Gastrocnemius medialis (tissue), 4 donors: ENCODE measurements around the gene ORMDL2. TPM values are rescaled to one million over a fixed set of nuclear protein-coding genes. Genes with fewer than 3 reads are reported as not detected.

Experiments used
- ATAC-seq, 2 donors: fragments of 150-250 bp; one replicate each; pipeline ENCODE4 v1.9.1; 2016
- DNase-seq, 2 donors: peaks; one replicate each; pipeline ENCODE4 v3.0.0-alpha.2; 2019
- H3K27ac ChIP-seq, 4 donors: fragments of 200-600 bp; sonication (generic); 1 replicate in 1 of 4; 2 replicates in 3 of 4; pipeline ENCODE4 v1.5.1; 2016 to 2018; ENCODE audit warnings: mild to moderate bottlenecking in 2 of 4, moderate library complexity in 1 of 4
- H3K27me3 ChIP-seq, 3 donors: fragments of 200-600 bp; sonication (generic) in 2 of 3; 1 replicate in 1 of 3; 2 replicates in 2 of 3; pipeline versions ENCODE4 v1.5.1 to v1.6.0; 2016 to 2019; ENCODE audit warnings: mild to moderate bottlenecking in 1 of 3, moderate library complexity in 1 of 3
- H3K36me3 ChIP-seq, 2 donors: fragments of 200-600 bp; sonication (generic) in 1 of 2; one replicate each; pipeline ENCODE4 v1.5.1; 2017 to 2018
- H3K4me1 ChIP-seq, 2 donors: fragments of 200-600 bp; sonication (generic) in 1 of 2; one replicate each; pipeline ENCODE4 v1.5.1; 2016 to 2017; ENCODE audit warnings: mild to moderate bottlenecking in 2 of 2
- H3K4me3 ChIP-seq, 4 donors: fragments of 200-600 bp; sonication (generic) in 3 of 4; 1 replicate in 1 of 4; 2 replicates in 3 of 4; pipeline ENCODE4 v1.5.1; 2016 to 2019; ENCODE audit warnings: mild to moderate bottlenecking in 2 of 4
- H3K9me3 ChIP-seq, 3 donors: fragments of 200-600 bp; sonication (generic) in 2 of 3; 1 replicate in 1 of 3; 2 replicates in 2 of 3; pipeline ENCODE4 v1.5.1; 2016 to 2019
- POLR2A ChIP-seq, 2 donors: fragments of 450-650 bp; IDR thresholded peaks; one replicate each; pipeline ENCODE4 v1.6.1; 2017; ENCODE audit warnings: antibody characterized with exemption in 2 of 2, mild to moderate bottlenecking in 2 of 2, moderate library complexity in 2 of 2
- in situ Hi-C, 4 donors: fragments of 200-750 bp; cut with MboI; loops; one replicate each; pipeline versions ENCODE4 v1.15.0 to v1.8.0; 2017; ENCODE audit warnings: low sequenced_read_pairs in 4 of 4
- intact Hi-C: fragments of 100-400 bp; cut with DNase I; formaldehyde crosslinking; loops from one replicate; pipeline ENCODE4 v1.15.1; 2023; ENCODE audit warnings: low total_unique reads
- total RNA-seq, 4 donors: library from RNA; depleted of rRNA; stranded (reverse); fragments of >200 nt; gene quantifications; one replicate each; pipeline versions ENCODE4 v1.1.0 to v1.2.3, GENCODE V29; 2016
- TF ChIP-seq, protein P1 (sequence below), 5 experiments: fragments of 450-650 bp in 3 of 5; fragments of 200-600 bp in 2 of 5; sonication (generic) in 2 of 5; IDR thresholded peaks in 4 of 5; conservative IDR thresholded peaks in 1 of 5; 1 replicate in 4 of 5; 2 replicates in 1 of 5; pipeline ENCODE4 v1.5.1; 2016 to 2019; ENCODE audit warnings: antibody characterized with exemption in 5 of 5, mild to moderate bottlenecking in 3 of 5, moderate library complexity in 3 of 5

Gene ORMDL2
- total RNA-seq, 4 donors from 2014 or later = 6.6 to 23.1 (median 12.1) TPM

DNA sequence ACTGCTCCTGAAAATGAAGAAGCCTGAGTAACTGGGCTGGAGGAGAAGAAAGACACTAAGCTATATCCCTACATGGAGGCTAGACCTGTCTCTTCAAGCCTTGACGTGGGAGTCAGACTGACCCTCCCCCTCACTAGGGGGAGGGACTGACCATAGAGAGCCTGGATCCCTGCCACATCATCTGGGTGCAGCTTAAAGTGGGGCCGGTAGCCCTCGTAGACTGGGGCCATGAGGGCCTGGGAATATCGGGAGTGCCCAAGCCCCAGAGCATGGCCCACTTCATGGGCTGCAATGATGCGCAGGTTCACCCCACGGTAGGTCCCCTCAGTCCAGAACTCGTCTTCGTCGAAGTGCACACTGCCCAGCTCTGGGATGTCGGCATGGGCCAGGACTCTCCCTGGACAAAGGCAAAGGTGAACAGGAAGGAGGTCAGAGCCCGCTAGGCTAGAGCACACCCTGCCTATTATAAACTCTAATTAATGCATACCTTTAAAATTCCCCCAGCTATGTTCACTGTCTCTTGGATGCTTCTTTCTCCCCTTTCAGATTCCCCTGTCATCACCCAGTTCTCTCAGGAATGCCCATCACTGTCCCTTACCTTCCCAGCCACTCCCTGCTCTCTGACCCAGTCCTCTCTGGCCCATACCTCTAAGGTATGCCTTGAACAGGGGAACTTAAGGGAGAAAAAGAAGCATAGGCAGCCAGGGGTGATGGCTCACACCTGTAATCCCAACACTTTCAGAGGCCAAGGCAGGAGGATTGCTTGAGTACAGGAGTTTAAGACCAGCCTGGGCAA lies 21.7 kb downstream of the ORMDL2 start:
- in situ Hi-C loops = no loop called here
- H3K27ac ChIP-seq = no peak overlapping the region
- peaks cover 0 to 7% (median 2%) of the 10 kb centered on the region in 3 donors for H3K27me3 ChIP-seq
- intact Hi-C loops = no loop called here
- no peaks in the 10 kb centered on the region for H3K9me3 ChIP-seq
- DNase-seq (no peak), ATAC-seq (no peak)
- no peak overlapping the region for H3K4me3 ChIP-seq
- H3K4me1 ChIP-seq = no peaks in the 10 kb centered on the region
- no peaks in the 10 kb centered on the region for H3K36me3 ChIP-seq
- no peak for TF ChIP-seq POLR2A (IDR thresholded peaks at IDR 0.05)
- TF ChIP-seq, protein P1, sequence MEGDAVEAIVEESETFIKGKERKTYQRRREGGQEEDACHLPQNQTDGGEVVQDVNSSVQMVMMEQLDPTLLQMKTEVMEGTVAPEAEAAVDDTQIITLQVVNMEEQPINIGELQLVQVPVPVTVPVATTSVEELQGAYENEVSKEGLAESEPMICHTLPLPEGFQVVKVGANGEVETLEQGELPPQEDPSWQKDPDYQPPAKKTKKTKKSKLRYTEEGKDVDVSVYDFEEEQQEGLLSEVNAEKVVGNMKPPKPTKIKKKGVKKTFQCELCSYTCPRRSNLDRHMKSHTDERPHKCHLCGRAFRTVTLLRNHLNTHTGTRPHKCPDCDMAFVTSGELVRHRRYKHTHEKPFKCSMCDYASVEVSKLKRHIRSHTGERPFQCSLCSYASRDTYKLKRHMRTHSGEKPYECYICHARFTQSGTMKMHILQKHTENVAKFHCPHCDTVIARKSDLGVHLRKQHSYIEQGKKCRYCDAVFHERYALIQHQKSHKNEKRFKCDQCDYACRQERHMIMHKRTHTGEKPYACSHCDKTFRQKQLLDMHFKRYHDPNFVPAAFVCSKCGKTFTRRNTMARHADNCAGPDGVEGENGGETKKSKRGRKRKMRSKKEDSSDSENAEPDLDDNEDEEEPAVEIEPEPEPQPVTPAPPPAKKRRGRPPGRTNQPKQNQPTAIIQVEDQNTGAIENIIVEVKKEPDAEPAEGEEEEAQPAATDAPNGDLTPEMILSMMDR (IDR thresholded peaks at IDR 0.05 in 4 of 5, conservative IDR thresholded peaks at IDR 0.05 in 1 of 5) = no peak

GRCh38 chr12:55840581-55841351 lies 22.9 kb downstream of the ORMDL2 start:
- ATAC-seq (no peak), DNase-seq (no peak)
- in situ Hi-C loops (no loop called here), intact Hi-C loops (no loop called here)
- Histone ChIP-seq H3K27ac (no peak overlapping the region), H3K4me1 (no peaks in the 10 kb centered on the region), H3K36me3 (no peaks in the 10 kb centered on the region), H3K9me3 (no peaks in the 10 kb centered on the region), H3K27me3 (peaks cover 0 to 7% (median 4%) of the 10 kb centered on the region in 3 donors), H3K4me3 (no peak overlapping the region)
- TF ChIP-seq POLR2A (IDR thresholded peaks at IDR 0.05) = no peak
- TF ChIP-seq, protein P1 (IDR thresholded peaks at IDR 0.05 in 4 of 5, conservative IDR thresholded peaks at IDR 0.05 in 1 of 5) = no peak

GRCh38 chr12:55842681-55843429 lies 25.0 kb downstream of the ORMDL2 start, which contains the start of gene MMP19:
MMP19 (minus strand) TSS chr12:55842936; CDS start chr12:55842830, 106 bp downstream.
- DNase-seq (no peak), ATAC-seq (peak; percentile 44 to 56)
- H3K27ac ChIP-seq = peak within 1 kb of the TSS in 3 of 4 donors; percentile 17 to 52 (median 32)
- no peaks in the 10 kb centered on the region for H3K36me3 ChIP-seq
- H3K4me3 ChIP-seq = peak within 1 kb of the TSS in 3 of 4 donors; percentile 20 to 44 (median 39)
- intact Hi-C loops (no loop called here), in situ Hi-C loops (no loop called here)
- H3K27me3 ChIP-seq = peaks cover 0 to 5% (median 2%) of the 10 kb centered on the region in 3 donors
- peak in 1 of 2 donors; percentile 14 for TF ChIP-seq POLR2A (IDR thresholded peaks at IDR 0.05)
- TF ChIP-seq, protein P1 (IDR thresholded peaks at IDR 0.05 in 4 of 5, conservative IDR thresholded peaks at IDR 0.05 in 1 of 5) = no peak
- no peaks in the 10 kb centered on the region for H3K9me3 ChIP-seq
- peaks cover 0 to 3% of the 10 kb centered on the region in 2 donors for H3K4me1 ChIP-seq

GRCh38 chr12:55843431-55843830 lies 25.6 kb downstream of the ORMDL2 start:
- H3K4me3 ChIP-seq = no peak overlapping the region
- peaks cover 0 to 3% (median 2%) of the 10 kb centered on the region in 3 donors for H3K27me3 ChIP-seq
- no peaks in the 10 kb centered on the region for H3K9me3 ChIP-seq
- in situ Hi-C loops = no loop called here
- DNase-seq (no peak), ATAC-seq (no peak)
- TF ChIP-seq, protein P1 (IDR thresholded peaks at IDR 0.05 in 4 of 5, conservative IDR thresholded peaks at IDR 0.05 in 1 of 5) = no peak
- no peak for TF ChIP-seq POLR2A (IDR thresholded peaks at IDR 0.05)
- peaks cover 0 to 3% of the 10 kb centered on the region in 2 donors for H3K4me1 ChIP-seq
- peak overlapping the region in 1 of 4 donors; percentile 32 for H3K27ac ChIP-seq
- H3K36me3 ChIP-seq = no peaks in the 10 kb centered on the region
- intact Hi-C loops = no loop called here
